ENCODE results near the gene CHRNA1.
A peak's percentile ranks its signal among the peaks of the same experiment; 100 is the strongest.
"Not testable (repeated sequence)": the region's sequence is repeated elsewhere in the genome, so short reads cannot be mapped to it uniquely, and the experiment has no call there.

CHRNA1 gene

DNA sequence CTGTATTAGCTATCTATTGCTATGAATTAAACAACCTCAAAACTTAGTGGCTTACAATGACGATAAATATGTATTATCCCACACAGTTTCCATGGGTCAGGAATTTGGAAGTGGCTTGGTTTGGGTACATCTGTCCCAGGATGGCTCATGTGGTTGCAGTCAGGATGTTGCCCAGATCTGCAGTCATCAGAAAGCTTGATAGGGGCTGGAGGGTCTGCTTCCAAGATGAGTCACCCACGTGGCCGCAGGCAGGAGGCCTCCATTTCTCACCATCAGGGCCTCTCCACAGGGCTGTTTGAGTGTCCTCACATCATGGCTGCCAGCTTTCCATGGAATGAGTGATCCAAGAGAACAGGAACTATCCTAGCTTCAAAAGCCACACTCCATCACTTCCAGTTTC is 46.4 kb downstream of the CHRNA1 start:
- no peak for DNase-seq (ENCODE audit: low read depth in 3 of 3)

DNA sequence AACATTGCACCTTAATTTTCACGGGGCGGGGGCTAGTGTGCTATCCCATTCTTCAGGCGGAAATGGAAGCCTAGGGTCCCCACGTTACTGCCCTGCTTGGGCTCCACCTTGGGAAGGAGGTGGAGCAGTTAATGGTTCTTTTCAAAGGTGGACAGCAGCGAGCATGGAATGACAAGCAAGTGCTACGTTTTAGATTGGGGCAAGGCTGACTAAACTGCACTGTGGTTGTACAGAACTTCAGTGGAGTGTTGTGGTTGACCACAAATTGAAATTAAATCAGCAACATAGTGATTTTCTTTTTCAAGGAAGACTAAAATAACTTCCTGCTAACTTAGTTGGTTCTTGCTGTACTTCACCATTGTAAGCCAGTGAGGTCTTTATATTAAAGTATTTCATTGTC is 47.0 kb downstream of the CHRNA1 start:
- peak in 1 of 3 experiments; percentile 14 for DNase-seq (ENCODE audit: low read depth in 3 of 3)

DNA sequence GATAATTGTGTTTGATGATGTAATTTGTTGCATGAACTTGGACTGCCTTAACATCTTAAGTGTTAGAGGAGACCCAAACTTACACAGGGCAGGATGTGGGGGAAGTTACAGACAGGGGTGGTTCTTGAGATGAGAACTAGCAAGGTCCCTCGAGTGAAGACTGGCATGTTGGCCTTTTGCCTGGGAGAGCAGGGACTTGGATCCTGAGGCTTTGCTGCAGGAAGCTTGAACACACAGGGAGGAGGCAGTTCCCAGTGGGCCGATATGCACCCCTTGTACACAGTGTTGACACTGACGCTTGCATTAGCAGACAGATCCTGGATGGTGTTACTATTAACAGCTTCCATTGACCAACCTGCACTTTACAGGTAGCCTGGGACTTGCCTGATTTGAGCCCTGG is 47.5 kb downstream of the CHRNA1 start:
- no peak for DNase-seq (ENCODE audit: low read depth in 3 of 3)

DNA sequence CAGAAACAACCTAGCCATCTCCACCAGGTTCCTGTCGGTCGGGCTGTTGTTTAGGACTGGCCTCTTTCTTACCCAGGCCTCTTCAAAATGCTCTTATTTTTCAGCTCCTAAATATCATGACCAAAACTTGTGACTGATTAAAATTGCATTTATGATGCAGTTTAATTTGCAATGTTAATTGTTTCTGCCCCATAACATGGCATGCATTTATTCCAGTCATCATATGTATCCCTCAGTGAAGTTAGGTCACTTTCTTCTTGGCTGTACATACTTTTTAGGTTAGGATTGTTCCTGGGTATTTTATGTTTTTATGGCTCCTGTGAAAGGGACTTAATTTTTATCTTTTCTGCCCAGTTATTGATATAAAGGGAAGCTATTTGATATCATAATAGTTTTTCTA is 50.6 kb downstream of the CHRNA1 start:
- DNase-seq (ENCODE audit: low read depth in 3 of 3), result no peak

DNA sequence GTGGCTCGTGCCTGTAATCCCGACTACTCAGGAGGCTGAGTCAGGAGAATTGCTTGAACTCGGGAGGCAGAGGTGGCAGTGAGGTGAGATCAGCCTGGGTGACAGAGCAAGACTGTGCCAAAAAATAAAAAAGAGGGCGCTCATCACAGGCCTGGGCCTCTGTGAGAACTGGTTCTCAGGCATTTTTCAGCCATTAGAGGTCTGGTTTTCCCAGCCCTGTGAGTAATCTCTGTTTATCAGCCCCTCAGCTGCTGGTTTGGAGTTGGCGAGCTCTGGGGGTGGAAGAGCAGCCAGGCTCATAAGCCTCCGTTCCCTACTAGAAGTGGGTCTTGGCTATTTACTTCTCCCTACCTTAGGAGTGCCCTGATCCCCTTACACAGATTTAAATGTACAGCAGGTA is 53.1 kb downstream of the CHRNA1 start:
- no peak for DNase-seq (ENCODE audit: low read depth in 3 of 3)

DNA sequence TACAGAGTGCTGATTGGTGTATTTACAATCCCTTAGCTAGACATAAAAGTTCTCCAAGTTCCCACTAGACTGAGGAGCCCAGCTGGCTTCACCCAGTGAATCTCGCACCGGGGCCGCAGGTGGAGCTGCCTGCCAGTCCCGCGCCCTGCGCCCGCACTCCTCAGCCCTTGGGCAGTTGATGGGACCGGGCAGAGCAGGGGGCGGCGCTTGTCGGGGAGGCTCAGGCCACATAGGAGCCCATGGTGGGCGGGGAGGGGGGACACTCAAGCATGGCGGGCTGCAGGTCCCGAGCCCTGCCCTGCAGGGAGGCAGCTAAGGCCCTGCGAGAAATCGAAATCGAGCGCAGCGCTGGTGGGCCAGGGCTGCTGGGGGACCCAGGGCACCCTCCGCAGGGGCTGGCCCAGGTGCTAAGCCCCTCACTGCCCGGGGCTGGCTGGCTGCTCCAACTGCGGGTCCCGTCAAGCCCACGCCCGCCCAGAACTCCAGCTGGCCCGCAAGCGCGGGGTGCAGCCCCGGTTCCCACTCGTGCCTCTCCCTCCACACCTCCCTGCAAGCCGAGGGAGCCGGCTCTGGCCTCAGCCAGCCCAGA is 54.8 kb downstream of the CHRNA1 start:
- not testable (repeated sequence) for DNase-seq (ENCODE audit: low read depth in 3 of 3)

DNA sequence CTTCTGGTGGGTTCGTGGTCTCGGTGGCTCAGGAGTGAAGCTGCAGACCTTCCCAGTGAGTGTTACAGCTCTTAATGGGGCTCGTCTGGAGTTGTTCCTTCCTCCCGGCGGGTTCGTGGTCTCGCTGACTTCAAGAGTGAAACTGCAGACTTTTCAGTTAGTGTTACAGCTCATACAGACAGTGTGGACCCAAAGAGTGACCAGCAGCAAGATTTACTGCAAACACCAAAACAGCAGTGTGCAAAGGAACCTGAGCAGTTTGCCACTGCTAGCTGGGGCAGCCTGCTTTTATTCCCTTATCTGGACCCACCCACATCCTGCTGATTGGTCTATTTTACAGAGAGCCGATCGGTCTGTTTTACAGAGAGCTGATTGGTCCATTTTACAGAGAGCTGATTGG is 55.6 kb downstream of the CHRNA1 start:
- DNase-seq (ENCODE audit: low read depth in 3 of 3), result no peak

DNA sequence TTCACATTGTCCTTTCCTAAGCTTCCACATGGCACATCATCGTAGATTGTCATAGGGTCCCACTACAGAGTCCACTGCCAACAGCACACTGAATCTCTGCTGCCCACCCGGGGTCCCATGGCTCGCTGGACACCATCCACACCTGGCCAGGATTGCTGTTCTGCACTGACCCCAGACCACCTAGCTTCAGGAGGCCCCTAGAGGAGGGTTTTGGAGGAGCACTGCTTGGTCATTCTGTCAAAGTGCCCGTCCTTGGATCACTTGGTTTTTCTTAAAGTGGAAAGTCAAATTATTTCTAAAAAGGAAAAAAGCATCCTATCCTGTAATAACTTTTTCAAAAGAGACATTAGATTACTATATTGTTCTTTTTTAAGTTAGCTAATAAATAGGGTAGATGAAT is 59.0 kb downstream of the CHRNA1 start:
- no peak for DNase-seq (ENCODE audit: low read depth in 3 of 3)

DNA sequence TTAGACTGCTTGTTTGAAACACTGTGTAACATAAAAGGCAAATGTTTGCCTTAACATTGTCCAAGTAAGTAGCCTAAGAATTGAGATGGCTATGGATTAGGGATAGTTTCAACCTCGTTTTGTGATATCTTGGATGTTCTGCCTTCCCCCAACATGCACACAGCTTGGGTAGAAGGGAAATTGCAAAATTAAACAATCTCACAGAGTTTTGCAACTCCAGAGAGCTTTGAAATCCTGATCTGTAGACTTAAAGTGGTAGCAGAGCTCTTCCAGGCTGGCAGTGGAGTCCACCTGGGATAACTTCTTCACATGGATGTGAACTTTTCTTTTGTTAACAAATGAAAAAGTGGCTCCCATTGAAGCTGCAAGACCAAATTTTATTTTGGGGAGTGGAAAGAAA is 59.6 kb downstream of the CHRNA1 start:
- DNase-seq (ENCODE audit: low read depth in 3 of 3), result no peak

DNA sequence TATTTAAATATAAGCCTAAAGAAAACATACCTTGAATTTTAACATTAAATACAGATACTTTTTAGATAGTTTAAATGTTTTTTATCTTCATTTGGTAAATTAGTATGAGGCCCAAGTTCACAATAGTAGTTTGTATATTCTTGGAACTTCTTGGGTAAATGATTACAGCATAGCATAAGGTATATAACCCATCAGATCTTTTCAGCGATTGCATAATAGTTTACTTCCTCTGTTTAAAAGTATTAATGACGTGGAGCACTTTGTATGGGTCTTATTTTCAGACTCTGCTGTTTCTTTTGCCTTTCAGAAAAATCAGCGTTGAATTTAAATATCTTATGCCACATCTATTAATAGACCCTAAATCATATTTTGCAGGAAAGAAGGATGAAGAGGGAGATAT is 60.2 kb downstream of the CHRNA1 start:
- no peak for DNase-seq (ENCODE audit: low read depth in 3 of 3)

DNA sequence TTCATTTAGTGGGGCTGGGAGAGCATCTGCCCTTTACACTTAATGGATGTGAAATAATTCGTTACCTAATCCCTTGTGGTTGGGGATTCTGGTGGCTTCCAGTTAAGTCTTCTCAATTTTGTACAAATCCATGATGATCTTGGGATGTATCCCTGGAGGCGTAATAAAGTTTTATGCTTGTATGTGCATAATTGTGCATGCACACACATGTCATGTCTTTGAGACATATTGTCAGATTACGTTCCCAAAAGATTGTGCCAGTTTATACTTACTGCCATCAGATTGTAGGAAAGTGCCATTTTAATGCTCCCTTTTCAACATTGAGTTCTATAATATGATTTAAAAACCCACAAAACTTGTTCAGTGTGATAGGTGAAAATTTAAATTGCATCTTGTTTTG is 60.8 kb downstream of the CHRNA1 start:
- no peak for DNase-seq (ENCODE audit: low read depth in 3 of 3)

DNA sequence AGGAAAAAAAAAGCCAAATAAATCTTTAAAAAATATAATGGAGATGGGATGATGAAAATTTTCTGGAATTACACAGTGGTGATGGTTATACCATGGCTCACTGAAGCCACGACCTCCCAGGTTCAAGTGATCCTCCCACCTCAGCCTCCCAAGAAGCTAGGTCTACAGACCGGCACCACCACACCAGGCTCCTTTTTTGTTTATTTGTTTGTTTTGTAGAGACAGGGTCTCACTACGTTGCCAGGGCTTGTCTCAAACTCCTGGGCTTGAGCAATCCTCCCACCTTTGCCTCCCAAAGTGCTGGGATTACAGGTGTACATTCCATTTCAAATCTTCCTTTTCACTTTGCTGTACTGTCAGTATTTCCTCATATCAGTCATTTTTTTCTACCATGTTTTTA is 61.7 kb downstream of the CHRNA1 start:
- no peak for DNase-seq (ENCODE audit: low read depth in 3 of 3)

DNA sequence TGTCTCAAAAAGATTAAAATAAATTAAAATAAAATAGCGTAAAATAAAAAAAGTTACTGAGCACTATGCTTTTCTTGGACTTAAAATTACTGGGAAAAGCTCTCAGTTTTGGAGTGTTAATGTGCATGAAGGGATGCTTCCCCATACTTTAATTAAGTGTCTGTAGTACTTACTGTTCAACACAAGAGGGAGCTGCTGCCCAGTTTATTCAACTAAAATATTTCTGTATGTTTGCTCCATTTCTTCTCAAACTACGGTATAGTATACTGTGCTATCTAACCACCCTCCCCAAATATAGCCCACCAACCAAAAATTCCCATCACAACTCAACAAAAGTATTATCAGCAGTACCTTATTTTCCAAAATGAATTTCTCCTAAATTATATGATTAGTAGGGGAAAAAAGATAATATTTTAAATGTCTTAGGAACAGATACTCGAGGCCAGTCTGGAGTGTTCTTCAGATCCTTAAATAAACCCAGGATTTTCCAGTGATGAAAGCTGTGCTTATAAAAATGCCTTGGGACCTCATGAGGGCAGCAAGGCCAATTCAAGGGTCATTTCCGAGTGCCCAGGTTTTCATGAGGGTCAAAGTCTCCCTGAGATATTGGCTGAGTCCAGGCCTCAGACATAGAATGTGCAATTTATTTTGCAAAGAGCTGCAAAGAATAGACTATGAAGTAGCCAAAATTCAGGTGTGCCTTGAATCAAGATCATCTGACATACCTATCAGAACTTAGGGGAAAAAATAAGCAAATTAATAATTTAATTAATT is 64.1 kb downstream of the CHRNA1 start:
- no peak for DNase-seq (ENCODE audit: low read depth in 3 of 3)
